GM13977 (cell line): ENCODE data around the gene KCNAB1.

ENCODE experiments used
- DNase-seq: peaks from one replicate; pipeline ENCODE4 v3.0.0; 2012; ENCODE audit warnings: low spot score
- CTCF ChIP-seq: IDR thresholded peaks from 2 replicates; pipeline ENCODE4 v1.5.1; 2012; ENCODE audit warnings: mild to moderate bottlenecking, control low read depth; ENCODE audit not compliant: insufficient read depth; ENCODE audit errors: extremely low read depth, missing control alignments
- in situ Hi-C: fragments of 300-500 bp; cut with MboI; formaldehyde crosslinking; loops from one replicate; pipeline ENCODE4 v1.12.0; 2022; ENCODE audit warnings: low sequenced_read_pairs, low pct_unique_long_range_greater_than_20kb, mixed read lengths, inconsistent platforms; ENCODE audit not compliant: unreplicated experiment

KCNAB1 gene

GRCh38 chr3:156250550-156250949, 130.2 kb downstream of the KCNAB1 start:
- in situ Hi-C loops: no loop called here
- no peak for DNase-seq
- no peak for TF ChIP-seq CTCF

- DNase-seq: no peak
- TF ChIP-seq CTCF: no peak
- in situ Hi-C loops: no loop called here
Observed at GRCh38 chr3:156251424-156251823, 131.0 kb downstream of the KCNAB1 start.

- DNase-seq: no peak
- no peak for TF ChIP-seq CTCF
- in situ Hi-C loops: no loop called here
Observed at GRCh38 chr3:156252656-156253055, 132.3 kb downstream of the KCNAB1 start.

- in situ Hi-C loops: no loop called here
- no peak for DNase-seq
- TF ChIP-seq CTCF: no peak
Observed at GRCh38 chr3:156253150-156253549, 132.8 kb downstream of the KCNAB1 start.

GRCh38 chr3:156256256-156256655, 135.9 kb downstream of the KCNAB1 start:
- no peak for TF ChIP-seq CTCF
- in situ Hi-C loops: no loop called here
- DNase-seq: no peak

- TF ChIP-seq CTCF: no peak
- DNase-seq: no peak
- in situ Hi-C loops: no loop called here
Observed at GRCh38 chr3:156256945-156257344, 136.6 kb downstream of the KCNAB1 start.

- TF ChIP-seq CTCF: no peak
- no peak for DNase-seq
- in situ Hi-C loops: no loop called here
Observed at GRCh38 chr3:156258301-156258700, 137.9 kb downstream of the KCNAB1 start.
